Measurements from ENCODE around the gene HOATZ.

Gene HOATZ

GRCh38 chr11:111554532-111554931, 40.0 kb downstream of the HOATZ start:
- Mint-ChIP-seq H3K4me3 (no peak overlapping the region), H3K27me3 (peaks cover 4% of the 10 kb centered on the region), H3K36me3 (no peaks in the 10 kb centered on the region), H3K4me1 (no peaks in the 10 kb centered on the region), H3K27ac (no peak overlapping the region), H3K9me3 (no peaks in the 10 kb centered on the region)

GRCh38 chr11:111555255-111555654, 40.7 kb downstream of the HOATZ start:
- H3K27ac Mint-ChIP-seq = no peak overlapping the region
- H3K4me3 Mint-ChIP-seq = no peak overlapping the region
- H3K9me3 Mint-ChIP-seq = no peaks in the 10 kb centered on the region
- H3K36me3 Mint-ChIP-seq = no peaks in the 10 kb centered on the region
- peaks cover 4% of the 10 kb centered on the region for H3K27me3 Mint-ChIP-seq
- no peaks in the 10 kb centered on the region for H3K4me1 Mint-ChIP-seq

GRCh38 chr11:111557425-111558111, 43.0 kb downstream of the HOATZ start:
- Mint-ChIP-seq H3K27ac (no peak overlapping the region), H3K9me3 (no peaks in the 10 kb centered on the region), H3K27me3 (peaks cover 4% of the 10 kb centered on the region), H3K36me3 (no peaks in the 10 kb centered on the region), H3K4me1 (no peaks in the 10 kb centered on the region), H3K4me3 (no peak overlapping the region)

- Mint-ChIP-seq H3K27me3 (no peaks in the 10 kb centered on the region), H3K27ac (no peak overlapping the region), H3K9me3 (no peaks in the 10 kb centered on the region), H3K36me3 (no peaks in the 10 kb centered on the region), H3K4me1 (no peaks in the 10 kb centered on the region), H3K4me3 (no peak overlapping the region)
Observed at GRCh38 chr11:111559800-111560464, 45.4 kb downstream of the HOATZ start.

- Mint-ChIP-seq H3K27ac (no peak overlapping the region), H3K9me3 (no peaks in the 10 kb centered on the region), H3K4me1 (no peaks in the 10 kb centered on the region), H3K36me3 (no peaks in the 10 kb centered on the region), H3K27me3 (no peaks in the 10 kb centered on the region), H3K4me3 (no peak overlapping the region)
Observed at GRCh38 chr11:111560800-111561199, 46.2 kb downstream of the HOATZ start.

- Mint-ChIP-seq H3K9me3 (no peaks in the 10 kb centered on the region), H3K36me3 (no peaks in the 10 kb centered on the region), H3K27ac (no peak overlapping the region), H3K27me3 (no peaks in the 10 kb centered on the region), H3K4me1 (no peaks in the 10 kb centered on the region), H3K4me3 (no peak overlapping the region)
Observed at GRCh38 chr11:111561306-111561705, 46.7 kb downstream of the HOATZ start.

GRCh38 chr11:111561791-111562325, 47.3 kb downstream of the HOATZ start:
- Mint-ChIP-seq H3K36me3 (no peaks in the 10 kb centered on the region), H3K9me3 (no peaks in the 10 kb centered on the region), H3K27me3 (no peaks in the 10 kb centered on the region), H3K27ac (no peak overlapping the region), H3K4me1 (no peaks in the 10 kb centered on the region), H3K4me3 (no peak overlapping the region)

GRCh38 chr11:111562692-111563389, 48.3 kb downstream of the HOATZ start:
- H3K27ac Mint-ChIP-seq = no peak overlapping the region
- no peaks in the 10 kb centered on the region for H3K27me3 Mint-ChIP-seq
- no peaks in the 10 kb centered on the region for H3K36me3 Mint-ChIP-seq
- no peak overlapping the region for H3K4me3 Mint-ChIP-seq
- no peaks in the 10 kb centered on the region for H3K9me3 Mint-ChIP-seq
- H3K4me1 Mint-ChIP-seq = no peaks in the 10 kb centered on the region

- no peak overlapping the region for H3K4me3 Mint-ChIP-seq
Observed at GRCh38 chr11:111565114-111565720, 50.6 kb downstream of the HOATZ start.

GRCh38 chr11:111566324-111566723, 51.7 kb downstream of the HOATZ start:
- Mint-ChIP-seq H3K4me3 (no peak overlapping the region), H3K9me3 (no peaks in the 10 kb centered on the region), H3K27ac (no peak overlapping the region), H3K27me3 (peaks cover 1% of the 10 kb centered on the region), H3K36me3 (no peaks in the 10 kb centered on the region), H3K4me1 (no peaks in the 10 kb centered on the region)

More at GRCh38 chr11:111565114-111565720, 50.6 kb downstream of the HOATZ start:
- Mint-ChIP-seq H3K9me3 (no peaks in the 10 kb centered on the region), H3K4me1 (no peaks in the 10 kb centered on the region), H3K27ac (no peak overlapping the region), H3K27me3 (no peaks in the 10 kb centered on the region), H3K36me3 (no peaks in the 10 kb centered on the region)

GRCh38 chr11:111569476-111569875, 54.9 kb downstream of the HOATZ start:
- Mint-ChIP-seq H3K27me3 (peaks cover 1% of the 10 kb centered on the region), H3K36me3 (no peaks in the 10 kb centered on the region), H3K27ac (no peak overlapping the region), H3K9me3 (no peaks in the 10 kb centered on the region), H3K4me1 (no peaks in the 10 kb centered on the region), H3K4me3 (no peak overlapping the region)

GRCh38 chr11:111570796-111571195, 56.2 kb downstream of the HOATZ start:
- H3K4me3 Mint-ChIP-seq = no peak overlapping the region
- no peaks in the 10 kb centered on the region for H3K4me1 Mint-ChIP-seq
- H3K9me3 Mint-ChIP-seq = no peaks in the 10 kb centered on the region
- no peak overlapping the region for H3K27ac Mint-ChIP-seq
- peaks cover 1% of the 10 kb centered on the region for H3K27me3 Mint-ChIP-seq
- H3K36me3 Mint-ChIP-seq = no peaks in the 10 kb centered on the region

- H3K4me1 Mint-ChIP-seq = no peaks in the 10 kb centered on the region
Observed at GRCh38 chr11:111571829-111572501, 57.4 kb downstream of the HOATZ start.

GRCh38 chr11:111572581-111572980, 58.0 kb downstream of the HOATZ start:
- Mint-ChIP-seq H3K4me3 (no peak overlapping the region), H3K27ac (no peak overlapping the region), H3K4me1 (no peaks in the 10 kb centered on the region), H3K27me3 (peaks cover 1% of the 10 kb centered on the region), H3K36me3 (no peaks in the 10 kb centered on the region), H3K9me3 (no peaks in the 10 kb centered on the region)

More at GRCh38 chr11:111571829-111572501, 57.4 kb downstream of the HOATZ start:
- peaks cover 1% of the 10 kb centered on the region for H3K27me3 Mint-ChIP-seq
- no peaks in the 10 kb centered on the region for H3K9me3 Mint-ChIP-seq
- no peak overlapping the region for H3K27ac Mint-ChIP-seq
- no peaks in the 10 kb centered on the region for H3K36me3 Mint-ChIP-seq
- no peak overlapping the region for H3K4me3 Mint-ChIP-seq

GRCh38 chr11:111573821-111574249, 59.3 kb downstream of the HOATZ start:
- Mint-ChIP-seq H3K9me3 (no peaks in the 10 kb centered on the region), H3K4me3 (no peak overlapping the region), H3K4me1 (no peaks in the 10 kb centered on the region), H3K27me3 (peaks cover 1% of the 10 kb centered on the region), H3K36me3 (no peaks in the 10 kb centered on the region), H3K27ac (no peak overlapping the region)
